Measurements from ENCODE around the gene SLC6A19. TPM values are rescaled to one million over a fixed set of nuclear protein-coding genes. Genes with fewer than 3 reads are reported as not detected.

SLC6A19 gene
- total and polyA plus RNA-seq, 10 of the 15 experiments (the other 5 are each of a cell fraction or from before 2014, with no cell fraction given) = 0.01 to 0.03 TPM; not detected in 8

DNA sequence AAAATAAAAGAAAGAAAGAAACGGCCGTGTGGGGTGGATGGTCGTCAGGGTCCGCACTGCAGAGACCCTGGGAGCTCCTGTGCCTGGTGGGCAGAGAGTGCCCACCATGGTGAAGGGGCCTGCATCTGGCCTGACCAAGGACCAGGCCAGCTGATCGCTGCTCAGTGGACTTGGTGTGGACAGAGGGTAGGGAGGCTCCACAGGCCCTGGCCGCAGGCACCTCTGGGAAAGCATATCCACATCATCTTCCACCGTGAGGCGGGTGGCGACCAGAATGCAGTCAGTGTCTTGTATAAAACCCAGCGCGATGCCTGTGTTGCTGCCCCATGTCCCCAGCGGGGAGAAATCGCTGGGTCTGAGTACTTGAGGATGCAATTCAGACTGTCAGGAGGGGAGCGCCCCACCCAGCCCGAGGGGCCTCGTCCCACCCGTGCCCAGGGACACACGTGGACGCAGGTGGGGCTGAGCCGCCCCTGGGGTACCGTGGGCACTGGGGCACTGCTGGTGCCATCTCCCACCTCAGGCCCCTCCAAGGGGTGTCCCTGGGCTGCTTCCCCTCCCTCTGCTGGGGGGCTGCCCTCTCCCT lies 27.8 kb upstream of the SLC6A19 start (continued):
- TF ChIP-seq TARDBP (IDR thresholded peaks at IDR 0.05; ENCODE audit: borderline replicate concordance) (no peak), IRF4 (IDR thresholded peaks at IDR 0.05; ENCODE audit: low read depth, low read length) (no peak), RUNX3 (IDR thresholded peaks at IDR 0.05; ENCODE audit: low read length) (no peak), ZNF24 (IDR thresholded peaks at IDR 0.05) (no peak), EED (IDR thresholded peaks at IDR 0.05; ENCODE audit: low read depth) (no peak), ZZZ3 (IDR thresholded peaks at IDR 0.05; ENCODE audit: control insufficient read depth, insufficient read length, low read depth) (no peak), HDGF (IDR thresholded peaks at IDR 0.05) (no peak)
- TF ChIP-seq, protein P1, sequence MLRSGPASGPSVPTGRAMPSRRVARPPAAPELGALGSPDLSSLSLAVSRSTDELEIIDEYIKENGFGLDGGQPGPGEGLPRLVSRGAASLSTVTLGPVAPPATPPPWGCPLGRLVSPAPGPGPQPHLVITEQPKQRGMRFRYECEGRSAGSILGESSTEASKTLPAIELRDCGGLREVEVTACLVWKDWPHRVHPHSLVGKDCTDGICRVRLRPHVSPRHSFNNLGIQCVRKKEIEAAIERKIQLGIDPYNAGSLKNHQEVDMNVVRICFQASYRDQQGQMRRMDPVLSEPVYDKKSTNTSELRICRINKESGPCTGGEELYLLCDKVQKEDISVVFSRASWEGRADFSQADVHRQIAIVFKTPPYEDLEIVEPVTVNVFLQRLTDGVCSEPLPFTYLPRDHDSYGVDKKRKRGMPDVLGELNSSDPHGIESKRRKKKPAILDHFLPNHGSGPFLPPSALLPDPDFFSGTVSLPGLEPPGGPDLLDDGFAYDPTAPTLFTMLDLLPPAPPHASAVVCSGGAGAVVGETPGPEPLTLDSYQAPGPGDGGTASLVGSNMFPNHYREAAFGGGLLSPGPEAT (IDR thresholded peaks at IDR 0.05; ENCODE audit: low read depth) = no peak

DNA sequence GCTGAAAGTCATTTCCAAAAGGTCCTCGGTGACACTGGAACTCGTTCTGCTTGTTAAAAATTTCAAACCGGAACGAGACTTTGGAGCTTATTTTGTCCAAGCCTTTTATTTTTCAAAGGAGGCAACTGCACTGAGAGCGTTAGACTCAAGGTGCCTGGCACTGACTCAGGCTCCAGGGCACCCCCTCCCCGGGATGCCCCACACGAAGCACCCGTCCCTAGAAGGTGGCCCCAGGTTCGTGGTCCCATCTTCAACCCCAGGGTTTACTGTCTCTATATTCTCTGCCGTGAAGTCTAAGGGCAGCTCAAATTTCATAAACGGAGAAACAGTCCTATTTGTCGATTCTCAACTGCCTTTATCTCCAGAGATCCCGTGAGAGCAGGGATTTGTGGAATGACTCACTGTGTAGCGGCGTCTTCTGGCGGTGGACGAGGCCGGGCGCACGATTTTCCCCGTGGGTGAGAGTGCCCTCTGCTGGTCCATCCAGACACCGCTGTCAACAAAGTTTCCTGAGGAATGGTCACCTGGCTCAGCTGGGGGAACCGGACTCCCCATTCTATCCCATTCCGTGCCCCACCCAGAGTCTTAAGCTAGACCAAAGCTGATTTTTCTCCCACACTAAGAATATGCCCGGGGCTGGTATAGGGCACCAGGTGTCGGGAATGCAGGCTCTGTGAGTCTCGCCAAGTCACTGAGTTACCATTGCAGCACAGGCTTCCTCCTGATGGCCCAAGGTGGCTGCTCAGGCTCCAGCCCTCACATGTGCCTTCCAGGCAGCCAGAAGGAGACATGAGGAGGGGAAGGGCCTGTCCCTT lies 27.1 kb upstream of the SLC6A19 start:
- ChIA-PET POLR2A (no interaction called here), RAD21 (ENCODE audit: unreplicated experiment) (interaction anchor here (1.0 kb wide), 1 partner anchor 250 kb away, joined by 5 read pairs; no protein-coding TSS in a partner anchor), SMC1A (ENCODE audit: uncharacterized antibody, unreplicated experiment) (interaction anchor here (0.6 to 1.2 kb wide), 5 partner anchors 10 to 250 kb away, joined by 3 to 4 read pairs (median 3); no protein-coding TSS in a partner anchor), CTCF (interaction anchor here (0.6 to 1.8 kb wide), 16 partner anchors 9 to 479 kb away, joined by 3 to 8 read pairs (median 3); no protein-coding TSS in a partner anchor)
- Histone ChIP-seq H2AFZ (ENCODE audit: control insufficient read depth, low read depth, low read length) (no peak overlapping the region), H3K27me3 (replicated peaks in 1 of 2; ENCODE audit: control insufficient read depth in 2 of 2, insufficient read depth in 2 of 2, low read length in 1 of 2) (no peaks in the 10 kb centered on the region), H3K4me3 (no peak overlapping the region), H3K36me3 (ENCODE audit: control insufficient read depth in 2 of 2, insufficient read depth in 2 of 2, low read length in 1 of 2) (no peaks in the 10 kb centered on the region), H3K9me3 (replicated peaks; ENCODE audit: control insufficient read depth, insufficient read depth, low read length) (no peaks in the 10 kb centered on the region), H3K9ac (ENCODE audit: control insufficient read depth, insufficient read depth, low read length) (no peak overlapping the region), H3K4me2 (ENCODE audit: control insufficient read depth, insufficient read depth) (no peak overlapping the region), H3K27ac (ENCODE audit: control insufficient read depth, insufficient read depth) (no peak overlapping the region), H3K4me1 (ENCODE audit: control insufficient read depth, insufficient read depth, low read length) (no peaks in the 10 kb centered on the region), H4K20me1 (ENCODE audit: control insufficient read depth, insufficient read depth) (no peaks in the 10 kb centered on the region), H3K79me2 (ENCODE audit: control insufficient read depth, insufficient read depth, low read length) (no peaks in the 10 kb centered on the region)
- FAIRE-seq = no peak
- intact Hi-C loops (cut with micrococcal nuclease; ENCODE audit: unreplicated experiment) = loop anchor here (2.0 kb wide), 1 partner anchor 252 kb away; no protein-coding TSS in a partner anchor
- BruUV-seq (replicated peaks) = no TSS peak
- ATAC-seq = peak; percentile 80
- WGBS (ENCODE audit: insufficient coverage, insufficient replicate concordance, low lambda C conversion rate, missing lambda C conversion rate) = 38% methylated on average over 27 of the region's 27 CpGs
- in situ Hi-C loops (cut with MboI) = no loop called here
- DNase-seq (ENCODE audit: low read depth, low spot score) = no peak
- TF ChIP-seq CREM (IDR thresholded peaks at IDR 0.05; ENCODE audit: low read depth) = no peak
- TF ChIP-seq, protein P2, sequence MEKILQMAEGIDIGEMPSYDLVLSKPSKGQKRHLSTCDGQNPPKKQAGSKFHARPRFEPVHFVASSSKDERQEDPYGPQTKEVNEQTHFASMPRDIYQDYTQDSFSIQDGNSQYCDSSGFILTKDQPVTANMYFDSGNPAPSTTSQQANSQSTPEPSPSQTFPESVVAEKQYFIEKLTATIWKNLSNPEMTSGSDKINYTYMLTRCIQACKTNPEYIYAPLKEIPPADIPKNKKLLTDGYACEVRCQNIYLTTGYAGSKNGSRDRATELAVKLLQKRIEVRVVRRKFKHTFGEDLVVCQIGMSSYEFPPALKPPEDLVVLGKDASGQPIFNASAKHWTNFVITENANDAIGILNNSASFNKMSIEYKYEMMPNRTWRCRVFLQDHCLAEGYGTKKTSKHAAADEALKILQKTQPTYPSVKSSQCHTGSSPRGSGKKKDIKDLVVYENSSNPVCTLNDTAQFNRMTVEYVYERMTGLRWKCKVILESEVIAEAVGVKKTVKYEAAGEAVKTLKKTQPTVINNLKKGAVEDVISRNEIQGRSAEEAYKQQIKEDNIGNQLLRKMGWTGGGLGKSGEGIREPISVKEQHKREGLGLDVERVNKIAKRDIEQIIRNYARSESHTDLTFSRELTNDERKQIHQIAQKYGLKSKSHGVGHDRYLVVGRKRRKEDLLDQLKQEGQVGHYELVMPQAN (conservative IDR thresholded peaks at IDR 0.05) = no peak
- TF ChIP-seq, protein P3, sequence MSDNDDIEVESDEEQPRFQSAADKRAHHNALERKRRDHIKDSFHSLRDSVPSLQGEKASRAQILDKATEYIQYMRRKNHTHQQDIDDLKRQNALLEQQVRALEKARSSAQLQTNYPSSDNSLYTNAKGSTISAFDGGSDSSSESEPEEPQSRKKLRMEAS (IDR thresholded peaks at IDR 0.05; ENCODE audit: low read depth, low read length) = no peak
- TF ChIP-seq MXI1 (IDR thresholded peaks at IDR 0.05; ENCODE audit: low read depth, low read length) = no peak
- no peak for TF ChIP-seq RCOR1 (conservative IDR thresholded peaks at IDR 0.05; ENCODE audit: low read depth, low read length)
- no peak for TF ChIP-seq KDM1A (IDR thresholded peaks at IDR 0.05; ENCODE audit: borderline replicate concordance)
- TF ChIP-seq CHD4 (IDR thresholded peaks at IDR 0.05) = no peak
- TF ChIP-seq NR2F1 (conservative IDR thresholded peaks at IDR 0.05) = no peak
- no peak for TF ChIP-seq YBX1 (IDR thresholded peaks at IDR 0.05)

Measured in GM12878 (cell line).